ENCODE data around the gene GULP1.
A peak's percentile ranks its signal among the peaks of the same experiment; 100 is the strongest.

Gene GULP1

DNA sequence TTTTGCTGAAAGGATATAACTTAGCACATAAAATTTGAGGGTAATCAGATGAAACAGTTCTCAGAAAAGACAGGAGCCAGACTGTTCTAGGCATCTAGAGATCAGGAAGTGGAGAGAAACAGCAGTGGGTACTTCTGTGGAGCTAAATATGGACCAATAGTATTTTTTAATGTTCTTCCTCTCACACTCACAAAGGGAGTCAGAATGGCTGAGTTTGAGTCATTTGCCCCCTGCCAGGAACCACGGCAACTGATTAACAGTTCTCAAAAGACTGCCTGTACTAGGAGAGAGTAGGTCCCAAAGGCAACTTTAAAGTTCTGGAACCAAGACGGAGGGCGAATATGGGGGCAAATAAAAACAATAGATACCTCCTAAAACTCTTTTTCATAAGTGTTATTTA is 107.5 kb downstream of the GULP1 start:
- peak overlapping the region; percentile 14 for H3K27ac ChIP-seq (ENCODE audit: low read depth, low read length)
- peaks cover 7% of the 10 kb centered on the region for H3K36me3 ChIP-seq (ENCODE audit: control insufficient read depth, insufficient read depth, low read length)
- H3K4me1 ChIP-seq (ENCODE audit: control insufficient read depth, insufficient read depth, low read length), result peaks cover 33% of the 10 kb centered on the region

DNA sequence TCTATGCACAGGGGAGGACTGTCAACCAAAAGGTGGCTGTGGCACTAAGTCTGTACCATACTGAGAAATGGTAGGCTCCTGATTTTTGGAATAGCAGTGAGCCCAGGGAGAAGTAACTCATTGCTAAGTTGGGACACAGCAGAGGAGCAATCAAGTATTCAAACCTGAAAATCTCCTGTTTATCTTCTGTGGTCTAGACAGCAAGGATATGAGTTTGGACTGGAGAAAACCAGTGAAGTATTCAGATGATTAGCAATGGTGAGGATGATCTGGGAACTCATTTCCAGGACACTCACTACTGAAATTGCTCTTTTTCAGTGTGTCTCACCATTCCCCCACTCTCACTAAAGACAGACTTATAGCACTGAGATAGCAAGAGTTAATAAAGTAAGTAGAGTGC is 112.0 kb downstream of the GULP1 start:
- H3K4me3 ChIP-seq (ENCODE audit: low read depth, low read length), result no peak overlapping the region
- peaks cover 7% of the 10 kb centered on the region; the same call in 1 of the 2 replicates for H3K9me3 ChIP-seq (ENCODE audit: control insufficient read depth, insufficient read depth, low read length)
- no peak overlapping the region for H3K27ac ChIP-seq (ENCODE audit: low read depth, low read length)
- no peaks in the 10 kb centered on the region; the same call in 1 of the 2 replicates for H3K36me3 ChIP-seq (ENCODE audit: control insufficient read depth, insufficient read depth, low read length)
- H3K4me1 ChIP-seq (ENCODE audit: control insufficient read depth, insufficient read depth, low read length), result peaks cover 10% of the 10 kb centered on the region
- no peaks in the 10 kb centered on the region for H3K27me3 ChIP-seq (ENCODE audit: control insufficient read depth, insufficient read depth, low read length)
- no peak overlapping the region for H3K9ac ChIP-seq (ENCODE audit: low read depth, low read length)

More for the DNA sequence above, 107.5 kb downstream of the GULP1 start:
- Histone ChIP-seq H3K27me3 (ENCODE audit: control insufficient read depth, insufficient read depth, low read length) (no peaks in the 10 kb centered on the region), H3K9me3 (ENCODE audit: control insufficient read depth, insufficient read depth, low read length) (no peaks in the 10 kb centered on the region), H3K9ac (ENCODE audit: low read depth, low read length) (no peak overlapping the region), H3K4me3 (ENCODE audit: low read depth, low read length) (no peak overlapping the region)

DNA sequence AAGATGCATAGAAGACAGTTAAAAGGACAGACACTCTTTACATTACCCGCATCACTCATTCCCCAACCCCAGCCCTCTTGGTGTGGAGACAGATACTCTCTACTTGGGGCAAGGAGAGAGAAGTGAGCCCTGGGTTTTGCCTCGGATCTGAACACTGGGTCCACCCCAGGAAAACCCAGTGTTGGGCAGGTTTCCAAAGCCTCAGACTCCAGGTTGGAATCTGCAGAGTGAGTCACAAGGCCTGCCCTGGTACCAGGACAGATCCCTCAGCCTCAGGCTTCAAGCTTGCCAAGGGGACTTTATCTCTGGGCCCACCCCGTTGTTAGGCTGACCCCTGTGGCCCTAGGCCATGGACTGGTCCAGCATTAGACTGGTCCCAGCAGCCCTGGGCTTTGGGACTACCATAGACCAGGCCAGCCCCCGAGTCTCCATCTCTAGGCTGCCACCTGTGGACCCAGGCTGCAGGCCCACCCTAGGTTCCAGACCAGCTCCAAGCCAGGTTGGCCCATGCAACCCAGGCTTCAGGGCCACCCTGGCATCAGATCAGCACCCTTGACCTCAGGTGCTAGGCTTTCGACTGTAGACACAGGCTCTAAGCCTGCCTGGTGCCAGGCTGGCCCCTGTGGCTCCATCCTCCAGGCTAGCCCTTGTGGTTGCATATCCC is 112.8 kb downstream of the GULP1 start:
- Histone ChIP-seq H3K9ac (ENCODE audit: low read depth, low read length) (no peak overlapping the region), H3K27ac (ENCODE audit: low read depth, low read length) (no peak overlapping the region), H3K4me3 (ENCODE audit: low read depth, low read length) (no peak overlapping the region), H3K27me3 (ENCODE audit: control insufficient read depth, insufficient read depth, low read length) (no peaks in the 10 kb centered on the region), H3K36me3 (ENCODE audit: control insufficient read depth, insufficient read depth, low read length) (no peaks in the 10 kb centered on the region; the same call in 1 of the 2 replicates), H3K9me3 (ENCODE audit: control insufficient read depth, insufficient read depth, low read length) (peaks cover 7% of the 10 kb centered on the region; the same call in 1 of the 2 replicates), H3K4me1 (ENCODE audit: control insufficient read depth, insufficient read depth, low read length) (peaks cover 8% of the 10 kb centered on the region; the same call in 1 of the 2 replicates)

DNA sequence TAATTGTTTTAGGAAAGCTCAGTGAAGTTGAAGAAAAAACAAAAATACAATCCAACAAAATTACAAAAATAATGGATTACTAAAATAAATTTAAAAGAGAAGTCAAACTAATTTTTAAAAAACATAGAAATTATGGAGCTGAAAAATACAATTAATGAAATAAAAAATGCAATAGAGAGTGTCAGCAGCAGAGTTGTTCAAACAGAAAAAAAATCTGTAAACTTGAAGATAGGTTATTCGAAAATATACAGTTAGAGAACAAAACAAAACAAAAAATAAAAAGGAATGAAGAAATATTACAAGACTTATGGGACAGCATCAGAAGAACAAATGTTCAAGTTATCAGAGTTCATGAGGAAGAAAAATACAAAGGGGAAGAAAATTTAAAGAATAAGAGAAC is 114.7 kb downstream of the GULP1 start:
- no peak overlapping the region for H3K4me3 ChIP-seq (ENCODE audit: low read depth, low read length)
- H3K27ac ChIP-seq (ENCODE audit: low read depth, low read length), result no peak overlapping the region
- peaks cover 26% of the 10 kb centered on the region for H3K4me1 ChIP-seq (ENCODE audit: control insufficient read depth, insufficient read depth, low read length)
- H3K9ac ChIP-seq (ENCODE audit: low read depth, low read length), result no peak overlapping the region
- H3K27me3 ChIP-seq (ENCODE audit: control insufficient read depth, insufficient read depth, low read length), result no peaks in the 10 kb centered on the region
- peaks cover 7% of the 10 kb centered on the region; the same call in 1 of the 2 replicates for H3K9me3 ChIP-seq (ENCODE audit: control insufficient read depth, insufficient read depth, low read length)
- no peaks in the 10 kb centered on the region; the same call in 1 of the 2 replicates for H3K36me3 ChIP-seq (ENCODE audit: control insufficient read depth, insufficient read depth, low read length)

DNA sequence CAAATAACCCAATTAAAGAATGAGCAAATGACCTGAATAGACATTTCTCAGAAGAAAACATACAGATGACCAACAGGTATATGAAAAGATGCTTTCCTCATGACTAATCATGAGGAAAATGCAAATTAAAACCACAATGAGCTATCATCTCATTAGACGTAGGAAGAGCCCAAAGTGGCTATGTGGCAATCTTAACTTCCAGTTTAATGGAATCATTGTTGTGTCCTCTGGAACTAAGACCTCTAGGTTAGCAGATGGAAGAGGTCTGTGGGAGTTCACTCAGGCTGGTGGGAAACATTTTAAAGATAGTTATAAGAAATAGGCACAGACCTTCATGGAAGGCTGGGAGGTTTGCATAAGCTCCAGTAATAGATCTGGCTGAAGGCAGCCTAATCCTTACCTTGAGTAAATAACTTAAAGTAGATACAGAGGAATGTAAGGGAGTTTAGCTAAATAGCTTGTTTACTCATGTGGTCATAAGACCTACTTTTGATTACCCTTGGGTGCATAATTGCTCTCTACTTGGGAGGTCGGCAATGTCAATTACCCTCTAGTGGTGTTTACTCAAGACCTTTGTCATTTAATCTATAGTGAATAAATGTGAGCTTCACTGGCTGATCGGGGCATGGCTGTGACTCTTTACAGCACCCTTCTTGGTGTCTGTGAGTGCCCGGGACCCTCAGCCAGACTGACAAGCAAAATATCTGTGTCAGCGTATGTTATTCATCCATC is 119.0 kb downstream of the GULP1 start:
- Histone ChIP-seq H3K4me1 (ENCODE audit: control insufficient read depth, insufficient read depth, low read length) (peaks cover 26% of the 10 kb centered on the region), H3K9ac (ENCODE audit: low read depth, low read length) (no peak overlapping the region), H3K27ac (ENCODE audit: low read depth, low read length) (peak overlapping the region; percentile 31), H3K27me3 (ENCODE audit: control insufficient read depth, insufficient read depth, low read length) (no peaks in the 10 kb centered on the region), H3K9me3 (ENCODE audit: control insufficient read depth, insufficient read depth, low read length) (peaks cover 7% of the 10 kb centered on the region; the same call in 1 of the 2 replicates), H3K36me3 (ENCODE audit: control insufficient read depth, insufficient read depth, low read length) (peaks cover 5% of the 10 kb centered on the region; the same call in 1 of the 2 replicates), H3K4me3 (ENCODE audit: low read depth, low read length) (0 out of 2 replicates have a peak overlapping the region, but pooled peaks have one; percentile 5)

DNA sequence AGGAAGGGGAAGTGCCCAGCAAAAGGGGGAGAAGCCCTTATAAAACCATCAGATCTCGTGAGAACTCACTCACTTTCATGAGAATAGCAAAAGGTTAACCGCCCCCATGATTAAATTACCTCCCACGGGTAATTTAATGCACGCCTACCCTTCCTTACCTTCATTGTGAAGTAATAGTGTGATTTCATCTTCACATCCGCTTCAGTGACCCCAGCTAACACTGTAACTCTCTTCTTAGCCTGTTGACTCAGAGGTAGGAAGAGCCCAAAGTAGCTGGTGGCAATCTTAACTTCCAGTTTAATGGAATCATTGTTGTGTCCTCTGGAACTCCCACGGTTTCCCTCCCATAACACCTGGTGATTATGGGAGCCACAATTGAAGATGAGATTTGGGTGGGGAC is 120.5 kb downstream of the GULP1 start:
- peaks cover 31% of the 10 kb centered on the region for H3K4me1 ChIP-seq (ENCODE audit: control insufficient read depth, insufficient read depth, low read length)
- no peak overlapping the region for H3K27ac ChIP-seq (ENCODE audit: low read depth, low read length)
- no peak overlapping the region for H3K9ac ChIP-seq (ENCODE audit: low read depth, low read length)
- H3K4me3 ChIP-seq (ENCODE audit: low read depth, low read length), result no peak overlapping the region
- peaks cover 10% of the 10 kb centered on the region; the same call in 1 of the 2 replicates for H3K36me3 ChIP-seq (ENCODE audit: control insufficient read depth, insufficient read depth, low read length)
- peaks cover 3% of the 10 kb centered on the region; the same call in 1 of the 2 replicates for H3K9me3 ChIP-seq (ENCODE audit: control insufficient read depth, insufficient read depth, low read length)
- no peaks in the 10 kb centered on the region for H3K27me3 ChIP-seq (ENCODE audit: control insufficient read depth, insufficient read depth, low read length)

DNA sequence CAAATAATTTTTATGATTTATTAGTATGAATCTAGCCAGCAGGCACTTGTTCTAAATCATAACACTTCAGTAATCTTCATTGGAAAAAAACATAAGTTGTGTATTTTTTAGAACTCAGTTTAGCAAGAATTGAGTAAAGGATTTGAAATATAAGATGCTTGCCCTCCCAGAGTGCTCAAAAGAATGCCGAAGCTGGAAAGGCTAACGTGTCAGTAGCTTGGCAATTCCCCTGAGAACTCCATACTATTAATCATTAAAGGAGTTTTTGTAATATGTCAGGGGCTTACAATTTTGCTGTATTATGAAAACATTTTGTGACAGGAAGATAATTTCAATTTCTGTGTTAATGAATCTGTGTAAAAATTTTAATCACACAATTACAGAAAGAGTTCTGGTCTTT is 122.7 kb downstream of the GULP1 start:
- H3K9me3 ChIP-seq (ENCODE audit: control insufficient read depth, insufficient read depth, low read length), result no peaks in the 10 kb centered on the region
- H3K27ac ChIP-seq (ENCODE audit: low read depth, low read length), result no peak overlapping the region
- H3K36me3 ChIP-seq (ENCODE audit: control insufficient read depth, insufficient read depth, low read length), result peaks cover 10% of the 10 kb centered on the region
- H3K27me3 ChIP-seq (ENCODE audit: control insufficient read depth, insufficient read depth, low read length), result no peaks in the 10 kb centered on the region
- H3K4me3 ChIP-seq (ENCODE audit: low read depth, low read length), result no peak overlapping the region
- H3K4me1 ChIP-seq (ENCODE audit: control insufficient read depth, insufficient read depth, low read length), result peaks cover 26% of the 10 kb centered on the region
- no peak overlapping the region for H3K9ac ChIP-seq (ENCODE audit: low read depth, low read length)

DNA sequence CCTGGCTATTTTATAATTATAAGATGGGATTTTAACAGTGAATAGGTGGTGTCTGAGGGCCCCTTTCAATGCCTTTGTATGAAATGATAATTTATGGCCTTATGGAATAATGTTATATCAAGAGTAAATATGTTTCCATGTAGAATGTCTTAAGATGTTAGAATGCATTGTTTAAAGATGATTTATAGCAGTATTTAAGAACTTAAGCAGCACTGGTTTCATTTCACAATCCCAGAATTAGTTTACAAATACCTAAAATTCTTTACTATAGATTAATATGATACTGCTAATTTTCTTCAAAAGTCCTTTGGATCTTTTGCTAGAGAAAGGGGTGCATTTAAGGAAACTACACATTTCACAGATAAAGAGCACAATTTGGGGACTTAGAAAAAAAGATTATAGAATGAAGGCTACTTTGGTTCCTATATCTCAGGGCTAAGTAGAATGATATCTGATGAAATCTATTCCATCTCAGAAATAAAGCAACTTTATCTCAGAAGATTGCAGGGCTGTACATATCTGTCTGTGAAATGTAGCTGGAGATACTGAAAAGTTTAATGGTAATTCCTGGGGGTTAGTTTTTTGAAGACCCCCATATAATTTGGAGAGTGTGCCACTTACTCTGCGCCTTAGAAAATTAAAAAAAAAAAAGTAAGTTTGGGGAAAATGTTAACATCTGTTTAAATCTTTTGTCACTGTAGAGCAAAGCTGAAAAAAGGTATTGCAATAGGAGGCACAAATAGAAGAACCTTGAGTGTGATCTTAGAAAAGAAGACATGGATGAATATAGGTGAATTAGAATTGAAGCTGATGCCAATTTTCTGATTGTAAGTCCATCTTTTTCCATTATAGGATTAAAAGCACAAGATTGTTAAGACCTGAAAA is 123.4 kb downstream of the GULP1 start:
- no peak overlapping the region for H3K9ac ChIP-seq (ENCODE audit: low read depth, low read length)
- H3K4me1 ChIP-seq (ENCODE audit: control insufficient read depth, insufficient read depth, low read length), result peaks cover 19% of the 10 kb centered on the region
- H3K9me3 ChIP-seq (ENCODE audit: control insufficient read depth, insufficient read depth, low read length), result no peaks in the 10 kb centered on the region
- no peak overlapping the region for H3K4me3 ChIP-seq (ENCODE audit: low read depth, low read length)
- H3K27me3 ChIP-seq (ENCODE audit: control insufficient read depth, insufficient read depth, low read length), result no peaks in the 10 kb centered on the region
- peaks cover 10% of the 10 kb centered on the region for H3K36me3 ChIP-seq (ENCODE audit: control insufficient read depth, insufficient read depth, low read length)
- no peak overlapping the region for H3K27ac ChIP-seq (ENCODE audit: low read depth, low read length)

DNA sequence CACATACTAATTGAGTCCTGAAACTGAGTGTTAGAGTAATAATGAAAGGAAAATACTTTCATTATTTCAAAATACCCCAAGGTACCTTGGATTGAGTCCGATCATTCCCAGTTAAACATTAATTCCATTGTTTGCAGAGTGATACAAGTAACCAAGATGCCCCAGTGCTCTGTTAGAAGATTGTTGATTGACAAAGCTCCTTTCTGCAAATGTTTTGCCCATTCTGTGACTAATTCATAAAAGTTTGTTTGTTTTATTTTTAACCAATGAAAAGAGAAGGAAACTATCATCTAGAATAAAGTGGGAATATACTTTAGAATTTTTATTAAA is 124.0 kb downstream of the GULP1 start:
- Histone ChIP-seq H3K9ac (ENCODE audit: low read depth, low read length) (no peak overlapping the region), H3K36me3 (ENCODE audit: control insufficient read depth, insufficient read depth, low read length) (peaks cover 10% of the 10 kb centered on the region), H3K9me3 (ENCODE audit: control insufficient read depth, insufficient read depth, low read length) (0 out of 2 replicates have a peak, but pooled peaks cover 3% of the 10 kb centered on the region), H3K27ac (ENCODE audit: low read depth, low read length) (no peak overlapping the region), H3K27me3 (ENCODE audit: control insufficient read depth, insufficient read depth, low read length) (no peaks in the 10 kb centered on the region), H3K4me1 (ENCODE audit: control insufficient read depth, insufficient read depth, low read length) (peaks cover 13% of the 10 kb centered on the region), H3K4me3 (ENCODE audit: low read depth, low read length) (no peak overlapping the region)

DNA sequence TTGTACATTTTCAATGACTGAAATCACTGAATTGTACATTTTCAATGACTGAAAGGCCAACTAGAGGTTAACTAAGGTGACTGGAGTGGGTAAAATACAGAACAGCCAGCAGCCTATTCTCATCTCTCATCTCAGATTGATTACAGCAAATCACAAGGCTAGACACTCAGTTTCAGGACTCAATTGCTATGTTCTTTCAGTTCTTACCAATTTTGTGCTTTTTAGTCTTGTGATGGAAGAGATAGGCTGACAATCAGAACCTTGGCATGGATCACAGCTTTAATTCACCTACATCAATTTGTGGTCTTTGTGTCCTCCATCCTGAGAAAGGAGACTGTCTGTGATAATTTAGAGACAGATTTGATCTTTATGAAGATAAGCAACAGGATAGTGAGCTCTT is 124.7 kb downstream of the GULP1 start:
- peaks cover 7% of the 10 kb centered on the region for H3K4me1 ChIP-seq (ENCODE audit: control insufficient read depth, insufficient read depth, low read length)
- H3K9ac ChIP-seq (ENCODE audit: low read depth, low read length), result no peak overlapping the region
- no peak overlapping the region for H3K27ac ChIP-seq (ENCODE audit: low read depth, low read length)

More for the DNA sequence above, 124.7 kb downstream of the GULP1 start:
- Histone ChIP-seq H3K36me3 (ENCODE audit: control insufficient read depth, insufficient read depth, low read length) (peaks cover 10% of the 10 kb centered on the region), H3K9me3 (ENCODE audit: control insufficient read depth, insufficient read depth, low read length) (0 out of 2 replicates have a peak, but pooled peaks cover 3% of the 10 kb centered on the region), H3K4me3 (ENCODE audit: low read depth, low read length) (no peak overlapping the region), H3K27me3 (ENCODE audit: control insufficient read depth, insufficient read depth, low read length) (no peaks in the 10 kb centered on the region)
